ENCODE data around the gene SIAH2.
A peak's percentile ranks its signal among the peaks of the same experiment; 100 is the strongest.
"Not testable (repeated sequence)": the region's sequence is repeated elsewhere in the genome, so short reads cannot be mapped to it uniquely, and the experiment has no call there.

Gene SIAH2

DNA sequence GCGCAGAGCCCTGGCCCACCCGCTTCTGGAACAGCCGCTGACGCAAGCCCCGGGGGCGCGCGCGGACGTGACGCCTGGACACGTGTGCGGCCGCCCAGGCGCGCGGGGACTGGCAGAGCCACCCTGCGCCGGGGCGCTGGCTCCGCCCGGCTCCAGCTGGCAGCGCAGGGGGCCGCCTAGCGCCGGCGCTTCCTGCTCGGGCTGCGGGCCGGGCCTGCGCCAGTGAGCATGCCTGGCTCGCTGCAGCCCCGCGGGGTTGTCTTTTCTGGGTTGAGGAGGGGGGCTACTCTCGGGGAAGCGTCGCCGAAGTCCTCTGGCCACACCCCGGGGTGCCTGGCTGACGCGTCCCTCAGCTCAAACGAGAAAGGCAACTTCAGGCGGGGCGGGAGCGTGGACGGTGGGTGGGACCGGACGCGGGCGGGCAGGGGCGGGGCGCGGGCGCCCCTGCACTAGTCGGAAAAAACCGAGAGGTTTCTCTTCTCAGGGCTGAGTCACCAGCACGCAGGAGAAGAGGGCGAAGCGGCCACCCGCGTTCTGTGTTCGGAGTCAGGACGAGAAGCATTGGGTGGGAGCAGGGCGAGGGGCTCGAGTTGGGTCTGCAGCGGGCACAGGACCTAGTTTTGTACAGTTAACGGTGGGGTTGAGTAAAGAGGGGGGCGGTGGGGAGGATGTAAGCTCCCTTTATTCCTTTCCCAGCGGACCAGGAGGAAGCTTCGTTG is at the start of gene SIAH2:
SIAH2 (minus strand) TSS at position 48 of the 719 bp plus-strand sequence. CDS start 320 bp downstream, outside the sequence.
- DNase-seq = peak; percentile 94 to 95

GRCh38 chr3:150811984-150812383 is 49.0 kb upstream of the SIAH2 start:
- no peak for DNase-seq

GRCh38 chr3:150810641-150811040 is 47.7 kb upstream of the SIAH2 start:
- DNase-seq = no peak

DNA sequence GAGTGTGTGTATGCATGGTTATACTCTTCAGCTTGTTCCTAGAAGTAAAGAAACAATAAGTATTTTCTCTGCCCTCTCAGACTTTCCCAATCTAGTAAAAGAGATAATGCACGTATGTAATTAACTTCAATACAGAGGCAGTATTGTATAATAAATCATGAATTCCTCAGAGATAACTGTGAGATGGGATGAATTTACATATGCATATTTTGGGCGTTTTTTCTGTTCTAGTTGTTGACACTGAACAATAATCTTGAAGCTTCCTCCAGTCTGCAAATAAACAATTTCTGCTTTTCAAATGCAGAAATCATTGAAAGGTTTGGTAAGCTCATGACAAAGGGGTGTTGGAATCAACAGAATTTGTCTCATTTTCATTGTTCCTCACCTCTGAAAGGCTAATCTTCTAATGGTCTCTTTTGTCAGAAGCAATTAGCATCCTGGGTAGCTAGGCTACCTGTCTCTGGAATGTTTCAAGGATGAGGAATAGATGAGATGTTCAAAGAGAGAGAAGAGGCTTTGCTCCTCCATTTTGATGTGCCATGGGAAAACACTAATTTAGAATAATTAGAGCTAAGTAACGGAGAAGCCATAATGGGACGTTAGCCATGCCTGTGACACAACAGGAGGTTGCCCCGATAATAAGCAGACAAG is 43.3 kb upstream of the SIAH2 start:
- DNase-seq = no peak

- no peak for DNase-seq
Observed at GRCh38 chr3:150805354-150805753, 42.4 kb upstream of the SIAH2 start.

GRCh38 chr3:150803440-150803985 is 40.5 kb upstream of the SIAH2 start:
- no peak for DNase-seq

DNA sequence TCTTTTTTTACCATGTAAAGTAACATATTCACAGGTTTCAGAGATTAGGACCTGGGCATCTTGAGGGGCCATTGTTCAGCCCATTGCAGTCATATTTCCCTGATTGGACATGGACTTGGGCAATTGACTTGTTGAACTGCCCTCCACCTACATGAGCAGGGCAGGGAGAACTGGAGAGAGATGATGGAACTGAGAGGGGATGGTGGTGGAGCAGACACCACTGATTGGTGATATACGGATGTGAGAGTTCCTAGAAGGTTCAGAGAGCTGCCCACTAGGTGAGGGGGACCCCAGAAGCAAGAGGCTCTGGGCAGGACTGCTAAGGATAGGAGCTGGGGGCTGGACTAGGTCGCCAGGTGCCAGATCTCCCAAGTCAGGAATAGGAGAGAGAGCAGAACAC is 37.8 kb upstream of the SIAH2 start:
- no peak for DNase-seq

DNA sequence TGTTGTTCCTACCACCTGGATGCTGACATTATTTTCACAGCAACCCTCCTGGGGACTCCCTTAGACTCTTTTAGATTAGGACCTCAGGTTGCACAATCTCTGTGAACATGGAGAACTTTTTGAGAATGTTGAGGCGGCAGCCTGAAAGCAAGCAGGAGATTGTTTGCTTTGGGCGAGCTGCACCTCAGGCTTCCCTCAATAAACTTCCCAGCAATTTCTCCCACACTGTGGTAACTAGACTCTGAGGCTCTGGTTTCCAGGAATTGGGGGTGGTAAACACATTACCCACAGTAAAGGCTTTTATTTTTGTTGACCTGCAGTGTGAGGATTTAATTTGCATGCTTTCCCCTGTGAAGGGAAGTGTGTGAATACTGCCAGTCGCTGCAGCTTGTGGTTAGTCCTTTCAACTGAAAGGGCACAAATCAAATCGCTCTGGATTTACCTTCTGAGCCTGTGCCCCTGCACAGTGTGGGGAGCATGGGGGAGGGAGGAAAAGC is 35.2 kb upstream of the SIAH2 start:
- DNase-seq = no peak

DNA sequence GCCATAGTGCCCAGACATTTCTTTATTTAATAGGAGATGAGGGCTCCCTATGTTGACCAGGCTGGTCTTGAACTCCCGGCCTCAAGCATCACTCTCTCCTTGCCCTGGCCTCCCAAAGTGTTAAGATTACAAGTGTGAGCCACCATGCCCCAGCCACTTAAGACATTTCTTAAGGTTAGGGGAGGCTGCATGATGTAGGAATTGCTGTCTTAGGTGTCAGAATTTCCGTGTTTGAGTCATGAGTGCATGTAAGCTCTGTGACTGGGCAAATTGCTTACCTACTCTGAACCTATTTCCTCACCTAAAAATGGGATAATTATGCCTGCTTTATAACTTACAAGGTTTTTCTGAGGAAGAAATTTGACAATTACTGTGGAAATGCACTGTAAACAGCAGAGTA is 34.2 kb upstream of the SIAH2 start:
- DNase-seq = no peak

DNA sequence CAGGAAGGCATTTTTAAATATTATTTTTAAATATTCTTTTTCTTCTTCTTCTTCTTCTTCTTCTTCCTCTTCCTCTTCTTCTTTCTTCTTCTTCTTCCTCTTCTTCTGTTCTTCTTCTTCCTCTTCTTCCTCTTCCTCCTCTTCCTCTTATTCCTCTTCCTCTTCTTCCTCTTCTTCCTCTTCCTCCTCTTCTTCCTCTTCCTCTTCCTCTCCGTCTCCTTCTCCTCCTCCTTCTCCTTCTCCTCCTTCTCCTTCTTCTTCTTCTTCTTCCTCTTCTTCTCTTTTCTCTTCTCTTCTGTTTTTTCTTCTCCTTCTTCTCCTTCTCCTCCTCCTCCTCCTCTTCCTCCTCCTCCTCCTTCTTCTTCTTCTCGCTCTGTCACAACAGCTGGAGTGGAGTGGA is 33.6 kb upstream of the SIAH2 start:
- not testable (repeated sequence) for DNase-seq

- DNase-seq = no peak
Observed at GRCh38 chr3:150793641-150794040, 30.7 kb upstream of the SIAH2 start.

GRCh38 chr3:150790629-150791028 is 27.7 kb upstream of the SIAH2 start:
- DNase-seq = peak in 1 of 2 donors; percentile 11

DNA sequence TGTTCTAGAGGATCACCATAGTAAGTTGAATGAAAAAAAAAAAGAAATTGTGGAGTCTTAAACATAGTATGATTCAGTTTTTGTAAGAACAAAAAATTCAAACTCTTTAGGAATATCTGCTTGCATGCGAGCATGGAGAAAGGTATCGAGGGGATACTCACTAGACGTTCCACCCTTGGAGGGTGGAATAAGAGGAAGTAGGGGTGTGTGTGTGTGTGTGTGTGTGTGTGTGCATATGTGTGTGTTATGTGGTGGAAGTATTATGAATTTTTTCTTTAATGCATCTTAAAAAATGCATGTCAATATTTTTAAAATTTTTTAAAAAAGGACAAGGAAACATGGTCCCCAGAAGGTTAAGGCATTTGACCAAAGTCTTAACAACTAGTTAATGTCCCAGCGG is 26.5 kb upstream of the SIAH2 start:
- peak in 1 of 2 donors; percentile 25 for DNase-seq

DNA sequence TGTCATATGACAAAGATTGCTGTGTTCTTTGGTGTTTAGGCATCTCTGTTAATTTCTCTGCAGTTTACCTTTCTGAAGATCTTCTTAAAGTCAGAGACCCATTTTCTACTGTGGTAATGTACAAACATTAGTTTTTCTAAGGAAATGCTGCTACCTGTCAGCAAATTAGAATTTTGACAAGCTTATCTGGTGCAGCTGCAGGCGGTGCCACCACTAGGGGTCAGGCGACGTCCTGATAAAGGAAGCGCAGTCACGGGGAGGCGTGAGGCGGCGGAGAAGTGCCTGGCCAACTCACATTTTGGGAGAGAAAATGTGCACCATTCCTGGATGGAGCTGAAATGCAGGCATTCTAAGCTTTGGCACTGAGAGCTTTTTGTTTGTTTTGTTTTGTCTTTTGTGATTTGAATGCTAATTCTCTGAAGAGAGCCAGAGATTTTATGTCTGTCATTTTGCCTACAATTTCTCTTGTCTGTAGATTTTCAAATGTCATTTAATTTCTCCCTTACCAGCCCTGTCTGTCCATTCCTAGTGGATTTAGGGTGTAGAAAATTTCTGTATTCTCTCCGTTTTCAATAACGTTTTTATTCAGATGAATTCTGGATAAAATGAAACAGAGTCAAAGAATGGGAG is 24.9 kb upstream of the SIAH2 start:
- DNase-seq = peak; percentile 55 to 88

GRCh38 chr3:150786791-150787190 is 23.8 kb upstream of the SIAH2 start:
- no peak for DNase-seq

DNA sequence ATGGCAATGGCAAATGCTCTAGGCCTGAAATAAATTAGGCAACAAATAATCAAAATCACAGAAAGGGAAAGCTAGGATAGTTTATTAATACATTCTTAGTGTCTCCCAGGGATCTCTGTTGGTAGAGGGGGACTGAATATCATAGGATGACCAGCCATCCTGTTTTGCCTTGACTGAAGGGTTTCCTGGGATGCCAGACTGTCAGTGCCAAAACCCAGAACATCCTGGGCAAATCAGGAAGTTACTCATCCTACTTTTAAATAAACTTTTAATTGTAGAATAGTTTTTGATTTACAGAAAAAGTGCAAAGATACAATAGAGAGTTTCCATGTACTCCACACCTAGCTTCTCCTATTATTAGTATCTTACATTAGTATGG is 21.8 kb upstream of the SIAH2 start:
- DNase-seq = no peak

DNA sequence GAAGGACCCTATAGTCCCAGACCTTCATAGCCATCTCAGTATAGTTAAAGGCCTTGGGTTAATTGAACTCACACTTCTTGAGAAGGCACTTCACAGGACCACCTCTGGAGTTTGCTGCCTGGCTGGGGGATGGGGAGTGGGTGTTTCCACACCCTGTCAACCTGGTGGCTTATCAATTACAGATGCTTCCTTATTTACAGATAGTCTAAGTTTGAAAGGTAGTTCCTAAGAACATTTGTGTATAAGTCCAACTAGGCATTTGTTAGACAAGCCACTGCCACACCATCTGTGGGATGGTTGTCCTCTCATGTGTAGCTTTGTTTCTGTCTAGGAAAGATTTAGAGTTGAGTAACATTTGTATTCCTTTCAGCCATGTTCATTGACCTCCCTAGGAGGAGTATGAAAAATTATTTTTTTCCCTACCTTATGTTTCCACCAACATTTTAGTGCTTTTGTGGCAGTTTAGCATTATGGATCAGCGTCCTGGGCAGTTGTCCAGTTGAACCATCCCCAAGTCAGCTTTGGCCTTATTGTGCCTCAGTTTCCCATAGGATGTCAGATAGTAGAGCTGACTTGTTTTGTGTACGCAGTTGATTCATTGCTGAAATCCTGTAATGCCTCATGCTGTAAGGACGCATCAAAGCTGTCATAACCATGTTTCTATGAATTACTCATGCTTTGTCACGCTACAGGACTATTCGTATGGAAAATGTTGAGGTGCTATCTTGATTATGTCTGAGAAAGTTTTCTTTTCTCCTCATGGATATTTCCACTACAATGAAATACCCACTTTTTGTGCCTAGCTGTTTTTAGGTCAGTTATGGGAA is 21.2 kb upstream of the SIAH2 start:
- no peak for DNase-seq

DNA sequence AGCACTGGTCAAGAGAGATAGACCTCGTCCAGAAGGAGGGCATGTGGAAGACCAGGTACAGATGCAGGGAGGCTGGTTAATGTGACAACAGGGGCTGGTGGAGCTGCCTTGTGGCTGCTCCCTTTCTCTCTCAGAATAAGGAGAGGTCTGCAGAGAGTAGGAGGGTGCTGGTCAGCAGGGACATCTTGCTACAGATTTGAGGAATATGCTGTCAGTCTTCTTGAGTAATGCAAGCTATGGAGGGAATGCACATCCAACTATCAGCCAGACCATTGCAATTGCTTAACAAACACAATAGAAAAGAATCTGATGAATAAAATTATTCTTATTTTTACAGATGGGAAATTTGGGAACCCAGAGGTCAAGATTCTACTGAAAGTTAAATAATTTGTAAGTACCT is 20.3 kb upstream of the SIAH2 start:
- DNase-seq = no peak

- no peak for DNase-seq
Observed at GRCh38 chr3:150779402-150779858, 16.5 kb upstream of the SIAH2 start.

GRCh38 chr3:150778793-150779401 is 15.9 kb upstream of the SIAH2 start:
- DNase-seq = no peak

GRCh38 chr3:150775001-150775599 is 12.1 kb upstream of the SIAH2 start:
- no peak for DNase-seq

All from inflammatory macrophage treated with lipopolysaccharide for 1 hour (primary cell).